Mucosa of rectum (tissue), 2 donors: Measurements from ENCODE around the gene VMP1.
A peak's percentile ranks its signal among the peaks of the same experiment; 100 is the strongest.
"Not testable (repeated sequence)": the region's sequence is repeated elsewhere in the genome, so short reads cannot be mapped to it uniquely, and the experiment has no call there.

Source experiments
- H3K27ac ChIP-seq, 2 donors: one replicate each; pipeline ENCODE4 v1.7.0; 2013; ENCODE audit warnings: inconsistent platforms in 2 of 2, low read depth in 2 of 2, low read length in 2 of 2
- H3K27me3 ChIP-seq, 2 donors: one replicate each; pipeline ENCODE4 v1.7.0; 2013; ENCODE audit warnings: low read length in 2 of 2; ENCODE audit not compliant: control insufficient read depth in 2 of 2, insufficient read depth in 2 of 2
- H3K36me3 ChIP-seq, 2 donors: one replicate each; pipeline ENCODE4 v1.7.0; 2013; ENCODE audit warnings: low read length in 2 of 2; ENCODE audit not compliant: control insufficient read depth in 2 of 2, insufficient read depth in 2 of 2
- H3K4me1 ChIP-seq, 2 donors: one replicate each; pipeline ENCODE4 v1.7.0; 2013; ENCODE audit warnings: low read length in 2 of 2, mild to moderate bottlenecking in 1 of 2; ENCODE audit not compliant: control insufficient read depth in 2 of 2, insufficient read depth in 2 of 2
- H3K4me3 ChIP-seq, 2 donors: one replicate each; pipeline ENCODE4 v1.7.0; 2013; ENCODE audit warnings: low read length in 2 of 2
- H3K9ac ChIP-seq, 2 donors: one replicate each; pipeline ENCODE4 v1.7.0; 2013; ENCODE audit warnings: low read length in 2 of 2, low read depth in 1 of 2, mild to moderate bottlenecking in 1 of 2
- H3K9me3 ChIP-seq, 2 donors: one replicate each; pipeline ENCODE4 v1.7.0; 2013; ENCODE audit warnings: low read length in 2 of 2; ENCODE audit not compliant: control insufficient read depth in 2 of 2
- donor health status: healthy.
- donor health status: Normal muscosa, but diverticular disease.

Gene VMP1

GRCh38 chr17:59783221-59784047 lies 76.0 kb downstream of the VMP1 start:
- Histone ChIP-seq H3K27ac (peak overlapping the region; percentile 11 to 58), H3K4me1 (peaks cover 14 to 21% of the 10 kb centered on the region in 2 donors), H3K27me3 (no peaks in the 10 kb centered on the region), H3K36me3 (peaks cover 6 to 7% of the 10 kb centered on the region in 2 donors), H3K9ac (peak overlapping the region in 1 of 2 donors; percentile 27), H3K4me3 (no peak overlapping the region), H3K9me3 (no peaks in the 10 kb centered on the region)

DNA sequence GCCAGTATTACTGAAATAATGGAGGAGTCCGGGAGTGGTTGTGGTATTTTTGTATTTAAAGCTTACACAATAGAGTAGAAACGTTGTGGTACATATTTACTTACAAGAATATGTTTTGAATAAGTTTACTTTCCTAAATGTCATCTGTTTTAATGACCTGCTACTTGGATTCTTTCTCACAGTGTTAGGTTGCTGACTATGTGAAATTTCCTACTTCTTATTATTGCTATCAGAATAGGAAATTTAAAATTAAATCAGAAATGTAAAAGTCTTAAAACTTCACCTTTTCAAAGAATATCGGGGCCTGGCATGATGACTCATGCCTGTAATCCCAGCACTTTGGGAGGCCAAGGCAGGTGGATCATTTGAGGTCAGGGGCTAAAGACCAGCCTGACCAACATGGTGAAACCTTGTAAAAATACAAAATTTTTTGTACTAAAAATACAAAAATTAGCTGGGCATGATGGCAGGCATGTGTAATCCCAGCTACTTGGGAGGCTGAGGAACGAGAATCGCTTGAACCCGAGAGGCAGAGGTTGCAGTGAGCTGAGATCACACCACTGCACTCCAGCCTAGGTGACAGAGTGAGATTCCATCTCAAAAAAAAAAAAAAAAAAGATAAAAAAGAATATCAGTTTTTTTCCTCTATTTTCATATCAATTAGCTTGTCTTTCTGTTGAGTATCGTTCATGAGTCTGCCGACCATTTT lies 77.8 kb downstream of the VMP1 start:
- H3K9me3 ChIP-seq = no peaks in the 10 kb centered on the region
- H3K36me3 ChIP-seq = peaks cover 2% of the 10 kb centered on the region in 2 donors
- no peak overlapping the region for H3K4me3 ChIP-seq
- peak overlapping the region; percentile 51 to 82 for H3K27ac ChIP-seq
- H3K27me3 ChIP-seq = no peaks in the 10 kb centered on the region
- no peak overlapping the region for H3K9ac ChIP-seq
- peaks cover 14 to 21% of the 10 kb centered on the region in 2 donors for H3K4me1 ChIP-seq

DNA sequence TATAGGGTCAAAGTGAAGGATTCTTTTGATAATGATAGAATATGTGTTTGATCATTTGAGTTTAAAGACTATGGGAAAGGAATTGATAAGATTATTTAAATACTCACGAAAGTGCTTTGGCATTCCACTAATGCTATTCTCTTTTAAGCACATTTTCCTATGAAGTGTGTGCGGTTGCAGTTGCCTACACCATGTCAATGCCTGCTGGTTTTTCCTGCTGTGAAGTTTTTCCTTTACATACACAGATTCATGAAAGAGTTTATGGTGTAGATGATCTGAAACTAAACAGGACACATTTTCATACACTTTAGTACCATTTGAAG lies 78.7 kb downstream of the VMP1 start:
- H3K27me3 ChIP-seq = no peaks in the 10 kb centered on the region
- peak overlapping the region; percentile 49 to 58 for H3K4me3 ChIP-seq
- peak overlapping the region; percentile 82 to 93 for H3K27ac ChIP-seq
- peaks cover 14 to 21% of the 10 kb centered on the region in 2 donors for H3K4me1 ChIP-seq
- peak overlapping the region; percentile 27 to 70 for H3K9ac ChIP-seq
- peaks cover 0 to 2% of the 10 kb centered on the region in 2 donors for H3K36me3 ChIP-seq
- no peaks in the 10 kb centered on the region for H3K9me3 ChIP-seq

DNA sequence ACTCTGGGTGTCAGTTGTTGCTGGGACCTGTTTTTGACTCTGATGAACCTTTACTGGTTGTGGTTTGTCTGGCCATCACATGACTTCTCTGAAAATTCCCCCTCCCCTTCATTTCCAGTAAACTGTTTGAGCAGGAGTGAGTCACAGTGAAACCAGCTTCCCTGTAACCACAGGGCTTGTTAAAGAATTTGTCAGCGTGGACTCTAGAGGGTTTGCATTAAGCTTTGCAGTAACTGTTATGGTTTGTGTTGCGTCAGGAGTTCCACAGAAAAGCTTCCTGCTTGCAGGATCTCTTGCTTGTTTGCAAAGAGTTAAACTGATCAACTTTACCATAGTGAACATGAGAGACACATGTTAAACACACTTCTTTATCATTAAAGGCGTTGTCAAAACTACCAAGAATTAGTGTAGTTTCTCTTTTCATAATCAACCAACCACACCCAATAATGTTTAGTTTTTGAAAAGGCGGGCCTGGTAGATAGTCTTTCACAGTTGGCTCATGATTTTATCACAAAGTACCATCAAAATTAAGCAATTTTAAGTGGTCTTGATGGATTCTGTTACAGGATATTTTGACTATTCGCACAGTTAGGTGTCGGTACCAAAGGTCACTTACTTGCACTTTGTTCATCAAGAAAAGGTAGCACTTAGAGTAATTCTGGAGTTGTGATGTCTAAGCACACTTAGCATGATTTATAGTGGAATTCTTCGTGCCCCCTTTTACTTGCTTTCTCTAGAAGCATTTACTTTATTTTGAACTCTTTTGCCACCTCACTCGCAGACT lies 79.3 kb downstream of the VMP1 start:
- H3K27ac ChIP-seq = peak overlapping the region; percentile 82 to 93
- H3K27me3 ChIP-seq = no peaks in the 10 kb centered on the region
- H3K4me3 ChIP-seq = peak overlapping the region; percentile 49 to 58
- H3K4me1 ChIP-seq = peaks cover 14 to 21% of the 10 kb centered on the region in 2 donors
- peaks cover 0 to 1% of the 10 kb centered on the region in 2 donors for H3K36me3 ChIP-seq
- H3K9me3 ChIP-seq = no peaks in the 10 kb centered on the region
- H3K9ac ChIP-seq = peak overlapping the region; percentile 3 to 70

DNA sequence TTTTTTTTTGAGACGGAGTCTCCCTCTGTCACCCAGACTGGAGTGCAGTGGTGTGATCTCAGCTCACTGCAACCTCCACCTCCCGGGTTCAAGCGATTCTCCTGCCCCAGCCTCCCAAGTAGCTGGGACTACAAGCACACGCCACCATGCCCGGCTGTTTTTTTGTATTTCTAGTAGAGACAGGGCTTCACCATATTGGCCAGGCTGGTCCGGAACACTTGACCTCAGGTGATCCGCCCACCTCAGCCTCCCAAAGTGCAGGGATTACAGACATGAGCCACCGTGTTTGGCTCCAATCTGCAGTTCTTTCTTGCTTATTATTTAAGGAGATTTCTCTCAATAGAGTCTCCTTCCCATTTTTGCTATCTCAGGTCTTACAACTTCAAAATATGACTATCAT lies 82.4 kb downstream of the VMP1 start:
- not testable (repeated sequence) for H3K9ac ChIP-seq, H3K4me3 ChIP-seq, H3K9me3 ChIP-seq, H3K36me3 ChIP-seq, H3K27me3 ChIP-seq
- H3K27ac ChIP-seq = peak overlapping the region in 1 of 2 donors; percentile 22
- peaks cover 10 to 19% of the 10 kb centered on the region in 2 donors for H3K4me1 ChIP-seq

GRCh38 chr17:59790418-59790817 lies 83.0 kb downstream of the VMP1 start:
- H3K27me3 ChIP-seq, H3K4me3 ChIP-seq, H3K9ac ChIP-seq, H3K36me3 ChIP-seq, H3K9me3 ChIP-seq: not testable (repeated sequence)
- Histone ChIP-seq H3K4me1 (peaks cover 5 to 17% of the 10 kb centered on the region in 2 donors), H3K27ac (peak overlapping the region; percentile 22 to 52)

- H3K36me3 ChIP-seq = peaks cover 0 to 3% of the 10 kb centered on the region in 2 donors
- peak overlapping the region; percentile 22 to 52 for H3K27ac ChIP-seq
- no peak overlapping the region for H3K4me3 ChIP-seq
- H3K9ac ChIP-seq = no peak overlapping the region
- no peaks in the 10 kb centered on the region for H3K9me3 ChIP-seq
- H3K4me1 ChIP-seq = peaks cover 4 to 16% of the 10 kb centered on the region in 2 donors
- no peaks in the 10 kb centered on the region for H3K27me3 ChIP-seq
Observed at GRCh38 chr17:59790910-59791309, 83.5 kb downstream of the VMP1 start.

DNA sequence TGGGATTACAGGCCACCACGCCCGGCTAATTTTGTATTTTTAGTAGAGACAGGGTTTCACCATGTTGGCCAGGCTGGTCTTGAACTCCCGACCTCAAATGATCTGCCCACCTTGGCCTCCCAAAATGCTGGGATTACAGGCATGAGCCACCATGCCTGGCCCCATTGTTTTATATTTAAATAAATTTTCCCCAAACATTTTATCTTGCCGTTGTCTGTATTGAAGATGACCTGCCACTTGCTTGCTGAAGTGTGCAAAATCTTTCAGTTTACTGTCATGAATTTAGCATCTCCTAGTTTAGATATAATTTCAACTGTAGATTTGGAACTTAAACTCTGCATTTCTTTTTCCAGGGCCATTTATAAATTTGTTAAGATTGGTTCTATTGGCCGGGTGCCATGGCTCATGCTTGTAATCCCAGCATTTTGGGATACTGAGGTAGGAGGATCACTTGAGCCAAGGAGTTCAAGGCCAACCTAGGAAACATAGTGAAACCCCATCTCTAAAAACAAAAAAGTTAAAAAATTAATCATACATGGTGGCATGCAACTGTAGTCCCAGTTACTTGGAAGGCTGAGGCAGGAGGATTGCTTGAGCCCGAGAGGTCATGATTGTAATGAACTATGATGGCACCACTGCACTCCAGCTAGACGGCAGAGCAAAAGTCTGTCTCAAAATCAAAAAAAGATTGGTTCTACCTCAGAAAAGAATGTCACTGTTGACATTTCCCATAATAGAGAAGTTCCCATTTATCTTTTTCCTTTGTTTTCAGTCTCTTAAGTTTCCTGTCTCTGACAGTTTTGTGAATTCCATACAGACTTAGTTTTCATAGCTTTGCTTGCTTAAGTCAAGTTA lies 84.4 kb downstream of the VMP1 start:
- H3K27ac ChIP-seq = no peak overlapping the region
- H3K36me3 ChIP-seq = peaks cover 0 to 3% of the 10 kb centered on the region in 2 donors
- H3K4me1 ChIP-seq = peaks cover 0 to 7% of the 10 kb centered on the region in 2 donors

GRCh38 chr17:59792458-59792823 lies 85.0 kb downstream of the VMP1 start:
- not testable (repeated sequence) for H3K4me1 ChIP-seq, H3K9me3 ChIP-seq, H3K27me3 ChIP-seq, H3K27ac ChIP-seq, H3K9ac ChIP-seq, H3K4me3 ChIP-seq, H3K36me3 ChIP-seq

More for the DNA sequence above, 84.4 kb downstream of the VMP1 start:
- Histone ChIP-seq H3K9ac (no peak overlapping the region), H3K4me3 (no peak overlapping the region), H3K9me3 (no peaks in the 10 kb centered on the region), H3K27me3 (no peaks in the 10 kb centered on the region)
